Left ventricle myocardium superior (tissue), 1 donor: ENCODE measurements around the gene TIMM22. TPM values are rescaled to one million over a fixed set of nuclear protein-coding genes. Genes with fewer than 3 reads are reported as not detected.
"Not testable (repeated sequence)": the region's sequence is repeated elsewhere in the genome, so short reads cannot be mapped to it uniquely, and the experiment has no call there.

Source experiments
- ATAC-seq: fragments of 200-7000 bp; cut with Tn5 transposase; one replicate; pipeline ENCODE4 v1.9.1; 2020; ENCODE audit warnings: mild to moderate bottlenecking, moderate library complexity
- DNase-seq: peaks from one replicate; pipeline ENCODE4 v3.0.0-alpha.2; 2020
- intact Hi-C: fragments of 100-400 bp; cut with micrococcal nuclease; formaldehyde crosslinking; loops from one replicate; pipeline ENCODE4 v1.11.0; 2022
- long read RNA-seq: library from polyadenylated mRNA; unstranded; transcript quantifications from one replicate; pipeline ENCODE4 v2.0.0, GENCODE V29; 2021
- total RNA-seq: library from RNA; stranded (reverse); fragmentation: NEBNext Ultra II Directional; extraction: Animal tissue kit (Norgen Biotek cat#: 25700); gene quantifications from one replicate; pipeline ENCODE4 v1.2.1, GENCODE V29; 2021
- donor health status: DM: no; HTN: yes; CAD: no; lungs with severe emphysema.

TIMM22 gene
- 15.8 TPM for total RNA-seq
- long read RNA-seq, transcript TIMM22-201 (4 exons, 3,194 nt), result major isoform, 83 of 91 reads
- long read RNA-seq, partial matches to known transcripts, result 2 of 91 reads
- long read RNA-seq, other reads (novel, unspliced or antisense), result 6 of 91 reads

DNA sequence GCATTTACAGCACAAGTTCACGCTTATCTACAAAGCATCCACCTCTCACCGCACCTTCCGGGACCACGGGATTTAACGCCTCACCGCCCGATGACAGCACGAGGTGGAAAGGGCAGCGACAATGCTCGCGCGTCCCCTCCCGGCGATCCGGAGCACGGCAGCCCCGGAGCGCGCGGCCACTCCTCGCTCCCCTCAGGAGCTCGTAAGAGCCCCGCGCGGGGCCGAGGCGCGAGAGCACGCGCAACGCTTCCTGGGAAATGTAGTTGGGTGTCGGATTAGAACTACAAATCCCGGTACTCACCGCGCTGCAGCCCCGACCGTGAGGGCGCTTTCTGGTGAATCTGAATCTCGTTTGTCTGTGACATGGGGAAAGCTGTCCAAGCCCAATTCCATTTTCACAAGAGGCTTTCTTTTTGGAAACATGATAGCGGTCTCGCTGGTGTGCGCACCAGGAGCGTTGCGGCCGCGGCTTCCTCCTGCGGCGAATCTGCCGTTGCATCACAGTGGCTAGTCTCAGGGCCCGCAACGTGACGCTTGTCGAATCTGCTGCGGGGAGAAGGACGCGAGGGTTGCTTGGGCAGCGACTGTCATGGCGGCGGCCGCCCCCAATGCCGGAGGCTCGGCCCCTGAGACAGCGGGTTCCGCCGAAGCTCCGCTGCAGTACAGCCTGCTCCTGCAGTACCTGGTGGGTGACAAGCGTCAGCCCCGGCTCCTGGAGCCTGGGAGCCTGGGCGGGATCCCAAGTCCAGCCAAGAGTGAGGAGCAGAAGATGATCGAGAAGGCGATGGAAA, at the start of gene TIMM22:
Gene TIMM22, plus strand, starts transcription at position 576 of the 791 bp plus-strand sequence. Its CDS starts 14 bp downstream, at position 590.
- ATAC-seq (peak; percentile 92), DNase-seq (peak; percentile 95)
- intact Hi-C loops, result no loop called here

DNA sequence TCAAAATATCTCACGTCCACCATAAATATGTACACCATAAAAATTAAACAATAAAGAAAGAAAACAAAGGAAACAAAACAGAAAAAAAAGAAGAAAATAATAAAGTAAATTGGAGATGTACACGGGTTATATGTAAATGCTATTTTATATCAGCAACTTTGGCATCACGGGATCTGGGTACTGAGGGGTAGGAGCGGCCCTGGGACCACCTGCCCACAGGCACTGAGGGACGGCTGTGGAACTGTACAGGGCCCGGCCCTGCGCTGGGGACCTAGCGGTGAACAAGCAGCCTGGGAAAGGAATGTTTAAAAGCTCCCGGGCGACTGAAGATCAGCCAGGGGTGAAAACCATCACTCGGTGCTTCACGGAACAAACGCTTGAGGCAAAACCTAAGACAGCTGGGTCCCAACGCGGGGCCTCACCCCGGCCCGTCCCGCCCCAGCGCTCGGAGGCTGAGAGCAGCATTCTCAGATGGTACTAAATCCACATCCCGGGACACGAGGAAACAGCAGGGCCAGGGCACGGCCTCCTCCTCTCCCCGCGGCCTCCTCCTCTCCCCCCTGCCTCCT, 48.6 kb upstream of the TIMM22 start:
- intact Hi-C loops, result no loop called here
- ATAC-seq, result no peak
- peak; percentile 18 for DNase-seq

DNA sequence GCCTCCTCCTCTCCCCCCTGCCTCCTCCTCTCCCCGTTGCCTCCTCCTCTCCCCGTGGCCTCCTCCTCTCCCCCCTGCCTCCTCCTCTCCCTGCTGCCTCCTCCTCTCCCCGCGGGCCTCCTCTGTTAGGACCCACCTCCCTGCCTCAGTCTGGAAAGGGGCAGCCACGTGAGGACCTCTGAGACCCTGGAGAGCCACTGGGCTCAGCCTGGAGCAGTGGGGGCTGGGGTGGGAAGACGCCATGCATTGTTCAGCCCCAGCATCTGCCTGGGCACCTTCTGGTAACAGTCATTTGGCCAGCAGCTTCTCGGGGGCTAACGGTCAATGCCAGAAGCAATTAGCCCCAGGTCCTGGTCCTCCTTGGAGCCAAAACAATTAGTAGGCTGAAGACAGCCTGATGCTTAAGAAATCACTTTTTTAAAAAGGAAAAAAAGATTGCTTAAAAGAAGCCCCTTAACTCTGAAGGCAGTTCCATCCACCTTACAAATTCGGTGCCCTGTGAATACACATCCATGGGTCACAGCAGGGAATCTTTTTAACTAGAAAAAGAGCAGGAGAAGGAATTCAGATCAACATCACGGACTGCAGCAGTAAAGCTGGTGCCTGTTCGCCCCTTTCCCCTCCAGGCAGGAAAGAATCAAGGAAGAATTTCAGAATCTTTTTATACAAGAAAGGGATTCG, 47.2 kb upstream of the TIMM22 start:
- intact Hi-C loops, result no loop called here
- DNase-seq (peak; percentile 6), ATAC-seq (no peak)

DNA sequence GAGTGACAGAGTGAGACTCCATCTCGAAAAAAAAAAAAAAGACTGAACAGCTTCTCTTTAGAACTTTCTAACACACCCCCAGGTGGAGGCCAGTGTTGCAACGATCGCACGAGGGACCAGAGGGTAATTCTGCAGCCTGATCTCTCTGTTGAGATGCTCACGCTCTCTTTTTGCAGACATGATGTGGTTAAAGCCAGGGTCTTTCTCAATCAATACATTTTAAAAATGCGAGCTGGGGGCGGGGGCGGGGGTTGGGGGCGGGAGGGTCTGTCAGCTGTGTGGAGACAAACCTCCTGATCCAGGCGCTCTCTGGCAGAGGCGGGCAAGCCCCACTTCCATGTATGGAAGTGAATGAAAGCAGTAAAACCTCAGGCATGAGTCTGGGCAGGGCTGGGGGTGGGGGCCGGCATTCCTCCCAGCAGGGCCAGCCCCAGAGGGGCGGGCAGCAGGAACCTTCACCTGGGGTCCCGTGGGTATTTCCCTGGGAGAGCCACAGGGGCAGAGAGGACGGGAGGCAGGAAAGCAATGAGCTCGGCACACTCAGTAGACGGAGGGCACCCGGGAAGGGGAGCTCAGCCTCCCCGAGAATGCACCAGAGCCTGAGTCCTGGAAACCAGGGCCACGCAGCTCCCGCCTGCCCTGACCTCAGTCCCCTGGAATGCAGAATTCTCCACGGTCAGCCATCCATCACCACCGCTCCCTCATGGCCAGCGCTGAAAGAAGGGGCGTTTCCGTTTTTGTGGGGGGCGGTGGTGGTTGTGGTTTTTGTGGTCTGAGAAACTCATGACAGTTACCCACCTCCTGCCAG, 45.4 kb upstream of the TIMM22 start:
- DNase-seq (peak; percentile 27), ATAC-seq (peak; percentile 51)
- intact Hi-C loops, result no loop called here

DNA sequence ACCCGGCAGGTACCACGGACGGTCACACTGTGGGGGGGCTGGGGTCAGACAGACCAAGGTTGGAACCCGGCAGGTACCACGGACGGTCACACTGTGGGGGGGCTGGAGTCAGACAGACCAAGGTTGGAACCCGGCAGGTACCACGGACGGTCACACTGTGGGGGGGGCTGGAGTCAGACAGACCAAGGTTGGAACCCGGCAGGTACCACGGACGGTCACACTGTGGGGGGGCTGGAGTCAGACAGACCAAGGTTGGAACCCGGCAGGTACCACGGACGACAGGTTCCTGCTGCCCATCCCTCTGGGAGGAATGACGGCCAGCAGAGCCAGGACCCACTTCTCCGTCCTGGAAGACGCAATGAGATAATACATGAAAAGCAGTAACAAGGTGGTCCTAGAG, 44.3 kb upstream of the TIMM22 start:
- peak; percentile 11 for DNase-seq
- intact Hi-C loops, ATAC-seq: not testable (repeated sequence)

DNA sequence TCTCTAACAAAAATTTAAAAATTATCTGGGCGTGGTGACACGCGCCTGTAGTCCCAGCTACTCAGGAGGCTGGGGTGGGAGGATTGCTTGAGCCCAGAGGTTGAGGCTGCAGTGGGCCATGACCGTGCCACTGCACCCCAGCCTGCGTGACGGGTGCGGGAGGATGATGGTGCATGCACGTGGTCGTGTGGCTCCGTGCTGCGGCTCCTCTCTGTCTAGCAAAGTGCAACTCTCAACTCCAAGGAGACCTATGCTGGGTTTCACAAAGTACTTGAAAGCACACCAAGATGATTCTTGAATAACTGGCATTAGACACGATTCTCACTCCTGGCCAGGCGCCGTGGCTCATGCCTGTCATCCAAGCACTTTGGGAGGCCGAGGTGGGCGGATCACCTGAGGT, 43.2 kb upstream of the TIMM22 start:
- intact Hi-C loops, result no loop called here
- DNase-seq (peak; percentile 22), ATAC-seq (no peak)

DNA sequence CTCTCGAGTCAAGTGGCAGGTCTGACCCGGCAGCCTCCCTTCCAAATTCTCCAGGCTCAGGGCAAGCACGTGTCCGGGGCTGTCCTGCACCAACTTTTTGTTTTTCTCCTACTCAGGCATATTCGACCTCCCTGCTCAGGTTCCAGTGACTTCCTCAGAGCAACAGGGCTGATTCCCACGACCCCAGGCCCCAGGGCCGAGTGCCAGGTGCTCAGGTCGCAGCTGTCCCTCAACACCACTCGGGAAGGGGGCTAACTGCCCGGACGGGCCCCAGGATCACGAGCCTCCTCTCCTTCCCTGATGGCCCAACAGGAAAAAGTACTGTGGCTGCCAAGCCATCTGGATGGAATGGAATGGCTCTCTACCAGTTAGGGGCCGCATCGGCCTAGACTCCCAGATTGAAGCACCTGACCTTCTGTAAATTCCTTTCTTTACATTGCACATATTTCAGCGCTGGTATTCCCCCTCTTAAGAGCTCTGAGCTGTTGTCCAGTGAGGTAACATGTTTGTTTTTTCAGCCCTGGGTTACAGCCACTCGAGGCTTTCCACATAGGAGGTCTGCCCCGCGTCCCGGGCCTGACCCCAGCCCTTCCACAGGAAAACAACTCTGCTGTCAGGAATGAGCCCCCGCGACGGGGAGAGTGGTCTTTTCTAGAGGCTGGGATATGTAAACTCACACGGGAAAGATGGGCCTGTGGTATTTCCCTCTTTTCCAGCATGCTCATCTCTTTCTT, 42.3 kb upstream of the TIMM22 start:
- intact Hi-C loops, result no loop called here
- peak; percentile 52 for ATAC-seq
- DNase-seq, result peak; percentile 46

DNA sequence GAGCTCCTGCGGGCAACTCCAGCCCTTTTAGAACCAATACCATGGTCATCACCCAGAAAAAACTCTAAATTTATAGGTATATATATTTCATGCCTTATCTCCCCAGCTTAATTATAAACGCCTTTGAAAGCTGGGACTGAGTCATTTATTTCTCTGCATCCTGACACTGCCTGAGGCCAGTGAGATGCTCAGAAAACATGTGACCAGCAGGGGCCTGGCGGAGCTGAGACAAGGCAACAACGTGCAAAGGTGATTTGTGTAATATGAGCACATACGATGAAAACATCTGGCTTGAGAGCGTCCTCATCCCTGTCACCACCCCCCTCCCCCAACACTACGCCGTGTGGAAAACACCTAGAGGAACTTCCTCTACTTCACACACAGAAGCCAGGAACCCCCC, 40.0 kb upstream of the TIMM22 start:
- no peak for ATAC-seq
- peak; percentile 9 for DNase-seq
- intact Hi-C loops, result no loop called here

DNA sequence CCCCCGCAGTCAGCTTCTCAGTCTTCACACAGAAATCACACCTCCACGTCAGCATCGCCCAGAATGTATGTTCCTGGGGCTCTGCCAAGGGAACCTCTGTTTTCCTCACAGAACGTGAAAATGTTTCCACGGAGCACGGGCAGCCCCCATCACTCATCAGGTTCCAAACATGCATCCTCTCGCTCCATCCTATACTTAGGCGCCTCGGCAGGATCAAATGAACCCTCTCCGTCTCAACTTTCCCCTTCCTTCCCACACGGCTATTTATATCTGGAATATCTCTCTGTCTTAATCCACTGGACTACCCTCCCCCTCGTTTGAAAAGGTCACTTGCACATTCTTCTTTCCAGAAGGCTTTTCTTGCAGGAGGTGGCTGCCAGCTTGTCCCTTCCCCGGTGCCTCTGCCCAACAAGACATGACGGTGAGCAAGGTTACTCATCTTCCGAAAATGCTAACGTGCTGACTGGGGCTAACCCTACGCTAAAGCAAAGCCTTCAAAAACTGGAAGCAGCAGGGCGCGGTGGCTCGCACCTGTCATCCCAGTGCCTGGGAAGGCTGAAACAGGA, 39.0 kb upstream of the TIMM22 start:
- no peak for ATAC-seq
- peak; percentile 15 for DNase-seq
- intact Hi-C loops, result no loop called here

DNA sequence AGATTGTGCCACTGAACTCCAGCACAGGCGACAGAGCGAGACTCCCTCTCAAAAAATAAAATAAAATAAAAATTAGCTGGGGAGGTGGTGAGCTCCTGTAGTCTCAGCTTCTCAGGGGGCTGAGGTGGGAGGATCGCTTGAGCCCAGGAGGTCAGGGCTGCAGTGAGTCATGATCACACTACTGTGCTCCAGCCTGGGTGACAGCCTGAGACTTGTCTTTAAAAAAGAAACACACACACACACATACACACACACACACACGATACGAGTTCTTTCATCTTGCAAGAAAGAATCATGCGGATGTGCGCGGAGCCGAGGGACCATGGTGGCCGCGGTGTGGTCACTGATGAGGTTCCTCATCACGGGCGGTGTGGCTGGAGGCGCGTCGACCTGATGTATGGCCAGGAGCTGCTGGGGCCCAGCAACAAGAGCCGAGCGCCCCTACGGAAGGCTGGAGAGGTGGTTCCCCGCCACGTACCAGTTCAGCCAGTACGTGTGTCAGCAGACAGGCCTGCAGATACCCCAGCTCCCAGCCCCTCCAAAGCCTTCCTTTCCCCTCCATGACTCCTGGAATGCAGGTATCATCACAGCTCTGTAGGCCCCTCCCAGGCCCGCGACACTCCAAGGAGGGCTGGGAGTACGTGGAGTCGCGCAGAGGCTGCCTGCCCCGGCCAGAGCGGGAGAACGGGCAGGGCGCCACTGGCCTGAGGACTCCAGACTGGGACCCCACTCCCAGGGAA, 38.0 kb upstream of the TIMM22 start:
- DNase-seq (peak; percentile 19), ATAC-seq (no peak)
- intact Hi-C loops, result no loop called here

DNA sequence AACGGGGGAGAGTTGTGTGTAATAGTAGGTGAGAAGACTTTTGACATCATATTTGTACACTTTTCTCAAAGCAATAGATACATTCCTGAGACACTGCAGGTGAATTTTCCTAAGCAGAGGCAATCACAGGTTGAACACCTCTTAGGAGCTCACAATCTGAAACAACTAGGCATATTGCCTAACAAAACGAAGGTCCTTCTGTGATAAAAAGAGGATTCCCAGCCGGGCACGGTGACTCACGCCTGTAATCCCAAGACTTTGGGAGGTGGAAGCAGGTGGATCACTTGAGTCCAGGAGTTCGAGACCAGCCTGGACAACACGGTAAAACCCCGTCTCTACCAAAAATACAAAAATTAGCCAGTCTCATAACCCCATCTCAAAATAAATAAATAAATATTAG, 34.8 kb upstream of the TIMM22 start:
- ATAC-seq (no peak), DNase-seq (no peak)
- intact Hi-C loops, result no loop called here

DNA sequence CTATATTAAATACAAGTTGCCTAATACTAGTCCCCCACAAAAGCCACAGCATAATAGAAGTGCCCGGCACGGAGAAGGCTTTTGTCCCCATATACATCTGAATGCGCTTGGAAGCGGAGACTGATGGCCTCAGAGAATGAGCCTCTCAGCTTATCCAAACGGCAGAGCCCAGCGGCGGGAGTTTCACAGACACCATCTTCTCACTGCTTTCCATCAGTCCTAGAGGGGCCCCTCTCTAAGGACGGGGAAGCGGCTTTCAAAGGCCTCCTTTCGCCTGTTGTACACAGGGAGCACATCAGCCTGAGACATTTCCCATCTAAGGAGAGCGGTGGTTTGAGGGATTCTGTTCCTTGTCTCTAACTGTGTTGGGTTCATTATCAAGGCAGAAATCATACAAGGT, 34.3 kb upstream of the TIMM22 start:
- intact Hi-C loops, result no loop called here
- no peak for DNase-seq
- no peak for ATAC-seq

DNA sequence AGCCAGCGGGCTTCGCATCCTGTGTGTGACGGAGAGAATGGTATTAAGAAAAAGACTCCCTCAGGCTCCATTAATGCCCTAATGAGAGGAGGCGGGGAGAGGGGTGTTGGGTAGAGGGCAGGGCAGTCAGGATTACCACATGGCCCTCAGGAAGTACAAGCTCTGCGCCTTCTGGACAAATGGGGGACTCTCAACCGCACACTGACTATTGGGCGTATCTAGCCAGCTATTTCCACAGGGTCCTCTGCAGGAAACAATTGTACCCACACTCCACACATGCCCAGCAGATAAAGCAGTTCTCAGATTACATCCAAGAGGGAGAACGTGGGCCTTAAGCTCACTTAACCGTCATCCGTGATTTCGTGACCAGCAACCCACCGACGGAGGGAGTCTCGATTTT, 32.1 kb upstream of the TIMM22 start:
- ATAC-seq, result no peak
- DNase-seq, result no peak
- intact Hi-C loops, result no loop called here

DNA sequence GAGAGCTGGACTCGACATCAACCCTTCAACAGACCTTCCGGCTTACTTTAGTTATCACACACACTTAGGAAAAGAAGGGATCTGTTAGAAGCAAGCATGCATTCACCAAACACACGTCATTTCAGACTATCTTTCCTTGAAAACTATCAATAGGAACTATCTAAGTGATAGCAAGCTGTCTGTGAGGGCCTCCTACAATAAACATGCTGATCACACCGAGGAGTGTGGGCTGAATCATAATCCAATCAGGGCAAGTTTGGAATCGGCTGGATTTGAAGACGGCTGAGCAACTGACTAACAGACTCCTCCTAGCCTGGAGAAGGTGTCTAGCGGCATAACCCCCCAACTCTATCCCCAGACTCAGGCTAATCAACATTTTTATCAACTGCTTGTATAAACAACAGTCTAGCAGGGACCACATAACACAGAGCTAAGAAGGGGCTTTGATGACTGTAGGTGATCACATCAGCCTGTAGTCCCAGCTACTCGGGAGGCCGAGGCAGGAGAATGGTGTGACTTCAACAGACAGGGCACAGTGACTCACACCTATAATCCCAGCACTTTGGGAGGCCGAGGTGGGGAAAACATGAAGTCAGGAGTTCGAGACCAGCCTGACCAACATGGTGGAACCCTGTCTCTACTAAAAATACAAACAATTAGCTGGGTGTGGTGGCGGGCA, 31.5 kb upstream of the TIMM22 start:
- DNase-seq, result no peak
- no peak for ATAC-seq
- intact Hi-C loops, result no loop called here

DNA sequence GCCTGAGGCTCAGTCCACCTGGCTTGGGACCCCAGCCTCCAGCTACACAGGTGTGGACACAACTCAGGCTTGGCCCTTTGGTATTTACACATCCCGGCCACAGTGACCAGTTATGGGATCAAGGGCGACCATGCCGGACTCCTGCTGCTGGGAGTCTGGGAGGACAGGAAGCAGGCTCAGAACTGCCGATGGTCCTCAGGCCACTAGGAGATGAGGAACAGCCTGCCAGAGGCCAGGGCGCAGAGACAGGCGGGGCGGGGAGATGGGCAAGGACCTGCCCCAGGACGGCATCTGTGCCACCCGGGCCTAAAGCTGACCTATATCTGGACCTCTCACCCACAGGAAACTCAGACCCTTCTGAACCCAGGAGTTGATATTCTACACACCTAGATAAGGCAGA, 29.8 kb upstream of the TIMM22 start:
- intact Hi-C loops, result no loop called here
- DNase-seq (no peak), ATAC-seq (no peak)

DNA sequence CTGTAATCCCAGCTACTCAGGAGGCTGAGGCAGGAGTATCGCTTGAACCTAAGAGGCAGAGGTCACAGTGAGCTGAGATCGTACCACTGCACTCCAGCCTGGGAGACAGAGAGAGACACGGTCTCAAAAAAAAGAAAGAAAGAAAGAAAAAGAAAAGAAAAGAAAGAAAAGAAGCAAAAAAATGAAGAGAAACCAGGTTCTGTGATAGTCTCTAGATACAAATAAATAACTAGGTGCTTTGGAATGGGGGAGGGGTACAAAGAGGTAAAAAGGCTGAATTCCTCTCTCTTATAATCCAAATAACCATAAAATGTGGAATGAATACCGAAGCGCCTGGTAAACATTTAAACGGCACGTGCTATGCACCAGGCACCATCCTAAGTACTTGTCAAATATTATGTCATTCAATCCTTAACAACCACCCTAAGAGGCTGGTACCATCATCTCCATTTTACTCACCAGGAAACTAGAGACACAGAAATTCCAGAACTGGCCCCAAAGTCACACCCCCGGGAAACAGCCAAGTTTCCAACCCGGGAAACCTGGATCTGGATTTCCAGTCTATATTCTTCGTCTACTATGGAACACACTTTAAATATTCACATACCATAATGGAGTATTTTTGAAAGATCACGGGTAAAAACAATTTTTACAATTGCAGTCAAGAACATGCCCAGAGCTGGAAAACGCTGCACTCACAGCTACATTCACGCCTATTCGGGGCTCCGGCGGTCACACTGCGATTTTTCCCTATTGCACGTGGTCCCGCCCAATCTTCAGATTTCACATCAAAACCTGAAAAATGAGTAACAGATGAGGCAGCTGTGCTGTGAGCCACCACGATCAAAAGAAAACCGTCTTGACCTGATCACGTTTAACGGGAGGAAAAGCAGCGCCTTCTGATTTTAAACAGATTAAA, 27.9 kb upstream of the TIMM22 start:
- ATAC-seq, result no peak
- no peak for DNase-seq
- intact Hi-C loops, result no loop called here
